ENCODE data around the gene CUL1.

The CUL1 gene

DNA sequence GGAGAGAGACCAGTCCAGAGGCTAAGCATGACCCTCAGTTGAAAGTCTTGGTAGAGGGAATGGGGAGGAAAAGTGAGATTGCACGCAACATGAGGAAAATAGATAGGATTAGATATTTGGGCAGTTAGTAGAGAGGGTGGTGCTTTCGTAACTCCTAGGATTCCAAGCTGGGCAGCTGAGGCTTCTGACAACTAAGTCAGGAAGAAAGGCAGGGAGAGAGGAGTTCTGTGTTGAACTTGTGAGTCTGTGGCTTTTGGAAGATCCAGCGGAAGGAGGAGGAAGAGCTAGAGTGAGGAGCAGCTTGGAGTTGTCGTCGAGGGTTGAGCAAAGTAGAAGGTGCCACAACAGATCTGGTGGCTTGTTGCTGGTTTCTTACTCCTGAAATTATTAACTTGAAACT lies 21.8 kb downstream of the CUL1 start:
- Histone ChIP-seq H4K8ac (ENCODE audit: low read length) (no peak overlapping the region), H3K4me3 (ENCODE audit: insufficient read depth in 1 of 2, low read depth in 1 of 2, low read length in 2 of 2) (no peak overlapping the region), H2BK15ac (ENCODE audit: low read depth, poor library complexity, severe bottlenecking) (no peak overlapping the region), H2AFZ (ENCODE audit: low read depth, low read length) (no peak overlapping the region), H2BK5ac (ENCODE audit: low read depth, low read length, poor library complexity, severe bottlenecking) (no peak overlapping the region), H3K4me2 (ENCODE audit: low read length, poor library complexity, severe bottlenecking) (no peak overlapping the region), H3K27ac (ENCODE audit: low read length, poor library complexity, severe bottlenecking) (no peak overlapping the region), H3K14ac (ENCODE audit: low read length in 2 of 2) (no peak overlapping the region), H3K18ac (ENCODE audit: low read depth in 1 of 2, low read length in 2 of 2) (no peak overlapping the region), H3K9me3 (ENCODE audit: control insufficient read depth, low read length) (no peaks in the 10 kb centered on the region), H4K91ac (ENCODE audit: low read length) (no peak overlapping the region), H3K4ac (ENCODE audit: low read depth in 1 of 2, low read length in 2 of 2) (no peak overlapping the region), H3K79me1 (replicated peaks; ENCODE audit: low read length, poor library complexity, severe bottlenecking) (peaks cover 6% of the 10 kb centered on the region), H2AK5ac (ENCODE audit: low read length, severe bottlenecking) (no peak overlapping the region), H3K23ac (ENCODE audit: low read length in 2 of 2) (no peak overlapping the region), H3K36me3 (ENCODE audit: control insufficient read depth in 1 of 2, insufficient read depth in 2 of 2, low read depth in 1 of 2, low read length in 2 of 2) (no peaks in the 10 kb centered on the region), H3K27me3 (ENCODE audit: control insufficient read depth in 1 of 2, insufficient read depth in 1 of 2, low read length in 2 of 2) (no peaks in the 10 kb centered on the region), H3K4me1 (ENCODE audit: control insufficient read depth, insufficient read depth, low read depth, low read length) (peaks cover 13% of the 10 kb centered on the region), H2BK12ac (ENCODE audit: low read length in 2 of 2) (no peak overlapping the region), H2BK120ac (ENCODE audit: low read depth, low read length) (no peak overlapping the region), H3K9ac (ENCODE audit: low read length) (no peak overlapping the region)
- WGBS, result 96% methylated on average over 3 of the region's 5 CpGs
- DNase-seq, result no peak

GRCh38 chr7:148721390-148721789 lies 22.7 kb downstream of the CUL1 start:
- Histone ChIP-seq H2BK15ac (ENCODE audit: low read depth, poor library complexity, severe bottlenecking) (no peak overlapping the region), H4K91ac (ENCODE audit: low read length) (no peak overlapping the region), H3K14ac (ENCODE audit: low read length in 2 of 2) (no peak overlapping the region), H3K27me3 (ENCODE audit: control insufficient read depth in 1 of 2, insufficient read depth in 1 of 2, low read length in 2 of 2) (no peaks in the 10 kb centered on the region), H2AK5ac (ENCODE audit: low read length, severe bottlenecking) (no peak overlapping the region), H3K4ac (ENCODE audit: low read depth in 1 of 2, low read length in 2 of 2) (no peak overlapping the region), H2BK5ac (ENCODE audit: low read depth, low read length, poor library complexity, severe bottlenecking) (no peak overlapping the region), H3K9me3 (ENCODE audit: control insufficient read depth, low read length) (no peaks in the 10 kb centered on the region), H3K4me1 (ENCODE audit: control insufficient read depth, insufficient read depth, low read depth, low read length) (peaks cover 13% of the 10 kb centered on the region), H3K79me1 (replicated peaks; ENCODE audit: low read length, poor library complexity, severe bottlenecking) (peaks cover 6% of the 10 kb centered on the region), H2BK12ac (ENCODE audit: low read length in 2 of 2) (no peak overlapping the region), H3K4me3 (ENCODE audit: insufficient read depth in 1 of 2, low read depth in 1 of 2, low read length in 2 of 2) (no peak overlapping the region), H3K27ac (ENCODE audit: low read length, poor library complexity, severe bottlenecking) (no peak overlapping the region), H4K8ac (ENCODE audit: low read length) (no peak overlapping the region), H2BK120ac (ENCODE audit: low read depth, low read length) (no peak overlapping the region), H3K18ac (ENCODE audit: low read depth in 1 of 2, low read length in 2 of 2) (no peak overlapping the region), H3K23ac (ENCODE audit: low read length in 2 of 2) (no peak overlapping the region), H3K4me2 (ENCODE audit: low read length, poor library complexity, severe bottlenecking) (no peak overlapping the region), H3K9ac (ENCODE audit: low read length) (no peak overlapping the region), H2AFZ (ENCODE audit: low read depth, low read length) (no peak overlapping the region), H3K36me3 (ENCODE audit: control insufficient read depth in 1 of 2, insufficient read depth in 2 of 2, low read depth in 1 of 2, low read length in 2 of 2) (no peaks in the 10 kb centered on the region)
- no peak for DNase-seq
- 100% methylated on average over 1 of the region's 3 CpGs for WGBS

DNA sequence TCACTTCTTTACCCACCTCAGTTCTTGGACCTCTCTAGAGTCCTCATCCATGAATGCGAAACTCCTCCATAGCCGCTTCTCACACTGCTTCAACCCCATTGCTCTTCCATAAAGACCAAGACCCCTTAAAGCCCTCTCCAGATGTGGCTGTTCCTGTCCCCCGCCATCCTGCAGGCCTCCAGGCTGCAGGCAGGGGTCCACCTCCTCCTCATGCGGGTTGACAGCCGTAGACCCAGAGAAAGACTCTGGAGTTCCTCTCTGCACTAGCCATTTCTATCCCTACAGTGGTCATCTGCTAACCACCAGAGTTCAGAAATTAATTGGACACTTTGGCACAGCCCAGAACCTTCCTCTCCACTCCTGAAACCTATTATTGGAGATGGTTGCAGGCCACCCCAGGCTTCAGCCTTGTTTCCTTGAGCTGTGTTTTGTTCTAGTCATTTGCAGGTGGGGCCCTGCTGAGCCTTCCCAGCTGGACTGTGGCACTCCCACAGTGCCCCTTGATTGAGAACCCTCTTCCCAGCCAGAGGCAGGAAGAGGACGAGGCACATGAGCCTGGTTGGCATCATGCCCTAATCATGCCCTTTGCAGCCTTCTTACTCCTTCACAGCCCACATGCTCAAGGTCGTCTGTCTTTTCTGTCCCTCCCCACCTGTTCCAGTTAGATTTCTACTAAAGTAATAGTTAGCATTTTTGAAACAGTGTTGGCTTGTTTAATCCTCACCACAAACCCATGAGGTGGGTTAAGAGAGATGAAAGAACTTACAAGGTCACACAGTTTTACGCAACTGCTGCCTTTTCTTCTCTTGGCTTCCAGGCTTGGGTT lies 23.9 kb downstream of the CUL1 start:
- Histone ChIP-seq H3K4me3 (ENCODE audit: insufficient read depth in 1 of 2, low read depth in 1 of 2, low read length in 2 of 2) (no peak overlapping the region), H4K8ac (ENCODE audit: low read length) (no peak overlapping the region), H3K4ac (ENCODE audit: low read depth in 1 of 2, low read length in 2 of 2) (no peak overlapping the region), H2BK120ac (ENCODE audit: low read depth, low read length) (no peak overlapping the region), H3K4me2 (ENCODE audit: low read length, poor library complexity, severe bottlenecking) (no peak overlapping the region), H3K23ac (ENCODE audit: low read length in 2 of 2) (no peak overlapping the region), H3K4me1 (ENCODE audit: control insufficient read depth, insufficient read depth, low read depth, low read length) (peaks cover 13% of the 10 kb centered on the region), H3K18ac (ENCODE audit: low read depth in 1 of 2, low read length in 2 of 2) (no peak overlapping the region), H3K27me3 (ENCODE audit: control insufficient read depth in 1 of 2, insufficient read depth in 1 of 2, low read length in 2 of 2) (no peaks in the 10 kb centered on the region), H2AK5ac (ENCODE audit: low read length, severe bottlenecking) (no peak overlapping the region), H2BK15ac (ENCODE audit: low read depth, poor library complexity, severe bottlenecking) (no peak overlapping the region), H3K79me1 (replicated peaks; ENCODE audit: low read length, poor library complexity, severe bottlenecking) (peaks cover 7% of the 10 kb centered on the region), H3K9me3 (ENCODE audit: control insufficient read depth, low read length) (no peaks in the 10 kb centered on the region), H3K14ac (ENCODE audit: low read length in 2 of 2) (no peak overlapping the region), H4K91ac (ENCODE audit: low read length) (no peak overlapping the region), H2AFZ (ENCODE audit: low read depth, low read length) (no peak overlapping the region), H3K36me3 (ENCODE audit: control insufficient read depth in 1 of 2, insufficient read depth in 2 of 2, low read depth in 1 of 2, low read length in 2 of 2) (no peaks in the 10 kb centered on the region), H3K27ac (ENCODE audit: low read length, poor library complexity, severe bottlenecking) (no peak overlapping the region), H2BK5ac (ENCODE audit: low read depth, low read length, poor library complexity, severe bottlenecking) (no peak overlapping the region), H3K9ac (ENCODE audit: low read length) (no peak overlapping the region), H2BK12ac (ENCODE audit: low read length in 2 of 2) (no peak overlapping the region)
- 94% methylated on average over 7 of the region's 8 CpGs for WGBS
- no peak for DNase-seq

DNA sequence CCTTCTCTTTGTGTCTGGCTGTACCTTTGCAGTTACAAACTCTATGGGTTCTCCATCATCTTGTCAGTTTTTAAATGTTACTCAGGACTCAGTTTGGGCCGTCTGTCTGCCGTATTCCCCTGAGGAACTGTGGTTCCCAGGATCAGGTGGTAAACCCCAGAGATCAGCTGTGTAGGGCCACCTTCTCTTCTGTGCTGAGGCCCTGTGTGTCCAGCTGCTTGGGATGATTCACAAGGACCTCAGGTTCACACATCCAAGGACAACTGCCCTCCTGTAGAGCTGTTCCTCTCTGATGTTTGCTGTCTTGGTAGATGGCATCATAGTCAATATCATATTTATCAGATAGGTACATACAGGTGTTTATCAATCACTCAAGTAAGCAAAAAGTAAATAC lies 24.5 kb downstream of the CUL1 start:
- no peak for DNase-seq

More for the DNA sequence above, 24.5 kb downstream of the CUL1 start:
- H3K9me3 ChIP-seq (ENCODE audit: control insufficient read depth, low read length), result no peaks in the 10 kb centered on the region
- H3K27ac ChIP-seq (ENCODE audit: low read length, poor library complexity, severe bottlenecking), result no peak overlapping the region
- no peak overlapping the region for H3K23ac ChIP-seq (ENCODE audit: low read length in 2 of 2)
- H2BK120ac ChIP-seq (ENCODE audit: low read depth, low read length), result no peak overlapping the region
- H2BK5ac ChIP-seq (ENCODE audit: low read depth, low read length, poor library complexity, severe bottlenecking), result no peak overlapping the region
- H3K18ac ChIP-seq (ENCODE audit: low read depth in 1 of 2, low read length in 2 of 2), result no peak overlapping the region
- H2BK15ac ChIP-seq (ENCODE audit: low read depth, poor library complexity, severe bottlenecking), result no peak overlapping the region
- no peak overlapping the region for H3K4ac ChIP-seq (ENCODE audit: low read depth in 1 of 2, low read length in 2 of 2)
- H3K9ac ChIP-seq (ENCODE audit: low read length), result no peak overlapping the region
- peaks cover 13% of the 10 kb centered on the region for H3K4me1 ChIP-seq (ENCODE audit: control insufficient read depth, insufficient read depth, low read depth, low read length)
- H3K36me3 ChIP-seq (ENCODE audit: control insufficient read depth in 1 of 2, insufficient read depth in 2 of 2, low read depth in 1 of 2, low read length in 2 of 2), result no peaks in the 10 kb centered on the region
- H4K91ac ChIP-seq (ENCODE audit: low read length), result peak overlapping the region; percentile 27
- peaks cover 10% of the 10 kb centered on the region for H3K79me1 ChIP-seq (replicated peaks; ENCODE audit: low read length, poor library complexity, severe bottlenecking)
- no peak overlapping the region for H2AFZ ChIP-seq (ENCODE audit: low read depth, low read length)
- H3K27me3 ChIP-seq (ENCODE audit: control insufficient read depth in 1 of 2, insufficient read depth in 1 of 2, low read length in 2 of 2), result no peaks in the 10 kb centered on the region
- no peak overlapping the region for H2BK12ac ChIP-seq (ENCODE audit: low read length in 2 of 2)
- H3K14ac ChIP-seq (ENCODE audit: low read length in 2 of 2), result no peak overlapping the region
- no peak overlapping the region for H3K4me3 ChIP-seq (ENCODE audit: insufficient read depth in 1 of 2, low read depth in 1 of 2, low read length in 2 of 2)
- H2AK5ac ChIP-seq (ENCODE audit: low read length, severe bottlenecking), result no peak overlapping the region
- H4K8ac ChIP-seq (ENCODE audit: low read length), result no peak overlapping the region
- no peak overlapping the region for H3K4me2 ChIP-seq (ENCODE audit: low read length, poor library complexity, severe bottlenecking)
- WGBS, result 85% methylated on average over 2 of the region's 2 CpGs
